Subcutaneous adipose tissue (tissue), 4 donors: ENCODE data around the gene LHX4. TPM values are rescaled to one million over a fixed set of nuclear protein-coding genes. Genes with fewer than 3 reads are reported as not detected.

Experiments used
- CTCF ChIP-seq: fragments of 450-650 bp; IDR thresholded peaks from one replicate; pipeline ENCODE4 v1.5.1; 2016; ENCODE audit warnings: low read depth, mild to moderate bottlenecking, control low read depth, antibody characterized with exemption, moderate library complexity
- total RNA-seq, 4 donors: library from RNA; depleted of rRNA; stranded (reverse); fragments of >200 nt; gene quantifications; one replicate each; pipeline ENCODE4 v1.1.0, GENCODE V29; 2016

LHX4 gene
- total RNA-seq, 4 donors from 2014 or later, result under 0.01 TPM; not detected in 3

GRCh38 chr1:180261030-180261429 lies 31.0 kb downstream of the LHX4 start:
- no peak for TF ChIP-seq CTCF

GRCh38 chr1:180261524-180262155 lies 31.6 kb downstream of the LHX4 start:
- no peak for TF ChIP-seq CTCF

DNA sequence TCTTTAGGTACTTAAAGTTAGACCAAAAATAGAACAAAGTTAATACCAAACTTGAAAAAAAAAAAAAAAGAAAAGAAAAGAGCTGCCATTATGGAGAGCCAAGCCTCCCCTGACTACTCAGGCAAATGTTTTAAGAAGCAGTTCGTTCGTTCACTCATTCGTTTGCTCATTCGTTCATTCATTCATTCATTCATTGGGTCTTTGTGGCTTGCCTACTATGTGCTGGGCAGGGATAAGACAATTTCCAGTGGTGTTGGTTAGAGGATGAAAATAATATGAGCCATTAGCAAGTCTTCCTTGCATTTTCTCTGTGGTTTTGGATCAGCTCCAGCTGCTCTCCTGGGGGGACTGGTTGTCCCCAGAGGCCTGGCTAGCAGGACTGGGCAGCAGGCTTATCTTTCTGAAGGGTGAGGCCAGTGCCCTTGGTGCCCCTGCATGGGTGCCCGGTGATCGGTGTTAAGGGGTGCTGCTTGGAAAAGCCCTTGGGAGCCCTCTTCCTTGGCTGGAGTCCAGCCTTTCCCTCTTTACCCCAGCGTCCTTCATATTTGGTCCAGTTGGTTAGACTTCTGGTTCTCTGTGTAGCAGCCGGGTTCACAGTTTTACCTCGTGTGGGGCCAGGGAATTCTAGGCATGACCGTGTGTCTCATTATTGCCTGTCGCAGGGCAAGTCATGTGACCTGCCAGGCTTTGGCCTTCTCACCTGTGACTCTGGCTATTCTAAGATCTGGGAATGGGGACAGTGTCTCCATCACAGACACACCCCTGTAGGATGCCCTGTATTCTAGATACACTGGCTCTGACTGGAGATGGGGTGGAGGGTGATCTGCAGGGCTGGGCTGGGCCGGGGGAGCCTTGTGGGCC lies 32.8 kb downstream of the LHX4 start:
- TF ChIP-seq CTCF, result no peak

DNA sequence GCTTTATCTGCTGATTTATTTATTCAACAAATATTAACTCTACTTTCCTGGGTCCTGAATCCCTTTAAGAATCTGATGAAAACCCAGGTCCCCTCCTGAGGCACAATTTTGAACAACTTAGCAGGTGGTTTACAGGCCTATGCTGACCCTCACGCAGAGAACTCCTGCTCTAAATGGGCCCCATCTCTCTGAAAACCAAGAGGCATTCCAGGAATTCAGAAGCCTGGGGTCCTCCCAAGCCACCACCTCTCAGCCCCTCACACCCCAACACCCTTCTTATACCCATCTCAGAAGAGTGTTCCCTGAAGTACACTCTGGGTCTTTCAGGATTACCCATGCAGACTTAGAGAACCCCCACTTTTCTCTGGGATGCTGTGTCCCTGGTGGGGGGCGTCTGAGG lies 34.5 kb downstream of the LHX4 start:
- no peak for TF ChIP-seq CTCF

GRCh38 chr1:180265201-180265600 lies 35.1 kb downstream of the LHX4 start:
- TF ChIP-seq CTCF, result no peak

DNA sequence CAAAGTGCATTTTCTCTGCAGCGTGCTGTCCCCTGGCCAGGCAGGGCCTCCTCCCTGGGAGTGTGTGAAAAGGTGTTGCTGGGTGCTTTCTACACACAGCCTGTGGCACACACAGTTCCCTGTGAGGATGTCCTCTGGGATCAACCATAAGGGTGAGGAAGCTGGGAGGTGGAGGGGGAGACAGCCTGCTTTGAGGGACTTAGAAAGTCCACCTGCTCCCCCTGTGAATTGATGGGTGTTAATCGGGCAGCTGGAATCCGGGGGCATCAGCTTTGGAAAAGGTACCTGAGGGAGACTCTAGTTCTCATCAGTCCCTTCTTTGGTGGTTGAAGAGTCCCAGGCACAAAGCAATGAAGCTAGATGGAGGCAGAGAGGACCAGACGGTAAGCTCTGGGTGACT lies 35.8 kb downstream of the LHX4 start:
- TF ChIP-seq CTCF, result no peak
